Calu3 (cell line): ENCODE data around the gene EIF1AX. TPM values are rescaled to one million over a fixed set of nuclear protein-coding genes. Genes with fewer than 3 reads are reported as not detected.
"Not testable (repeated sequence)": the region's sequence is repeated elsewhere in the genome, so short reads cannot be mapped to it uniquely, and the experiment has no call there.

ENCODE experiments used
- BruUV-seq: library from RNA; stranded (reverse); fragments of 400-500 nt; replicated peaks from 2 replicates; lab custom pipeline; 2021; lab: Mats Ljungman, UMichigan
- CTCF ChIA-PET: fragments of 300-600 bp; sonication (Branson Sonifier 250); formaldehyde crosslinking; loops from one replicate; lab custom pipeline; 2022; ENCODE audit warnings: antibody characterized with exemption; lab: Charles Lee
- DNase-seq: peaks from one replicate; pipeline ENCODE4 v3.0.0; 2022
- H3K27ac Mint-ChIP-seq: one replicate; pipeline ENCODE4 v1.8.0; 2022; ENCODE audit warnings: mixed read lengths; ENCODE audit not compliant: unreplicated experiment
- H3K27me3 Mint-ChIP-seq: one replicate; pipeline ENCODE4 v1.8.0; 2022; ENCODE audit warnings: mixed read lengths; ENCODE audit not compliant: unreplicated experiment
- H3K36me3 Mint-ChIP-seq: one replicate; pipeline ENCODE4 v1.8.0; 2022; ENCODE audit warnings: mild to moderate bottlenecking, moderate library complexity, mixed read lengths; ENCODE audit not compliant: insufficient read depth, unreplicated experiment
- H3K4me1 Mint-ChIP-seq: one replicate; pipeline ENCODE4 v1.8.0; 2022; ENCODE audit warnings: mild to moderate bottlenecking, low read depth, mixed read lengths; ENCODE audit not compliant: unreplicated experiment
- H3K4me3 Mint-ChIP-seq: one replicate; pipeline ENCODE4 v1.8.0; 2022; ENCODE audit warnings: mild to moderate bottlenecking, low read depth, moderate library complexity, mixed read lengths; ENCODE audit not compliant: unreplicated experiment
- H3K9me3 Mint-ChIP-seq: one replicate; pipeline ENCODE4 v1.8.0; 2022; ENCODE audit warnings: low read depth, mixed read lengths; ENCODE audit not compliant: unreplicated experiment
- CTCF ChIP-seq: fragments of 200-600 bp; IDR thresholded peaks from one replicate; pipeline ENCODE4 v1.8.0; 2022; ENCODE audit warnings: antibody characterized with exemption; ENCODE audit not compliant: unreplicated experiment
- intact Hi-C: fragments of 100-400 bp; cut with micrococcal nuclease; formaldehyde crosslinking; loops from one replicate; pipeline ENCODE4 v1.10.0; 2022; ENCODE audit not compliant: unreplicated experiment
- total RNA-seq: library from RNA; stranded (reverse); gene quantifications from 2 replicates; pipeline ENCODE4 v1.2.3, GENCODE V29; 2022

EIF1AX gene
- total RNA-seq, 1 experiment from 2014 or later = 133 TPM

- peaks cover 19% of the 10 kb centered on the region for H3K36me3 Mint-ChIP-seq
- intact Hi-C loops = no loop called here
- CTCF ChIA-PET = no interaction called here
- H3K4me3 Mint-ChIP-seq = no peak overlapping the region
- no peaks in the 10 kb centered on the region for H3K9me3 Mint-ChIP-seq
- BruUV-seq = no TSS peak
- no peak overlapping the region for H3K27ac Mint-ChIP-seq
- no peaks in the 10 kb centered on the region for H3K4me1 Mint-ChIP-seq
- DNase-seq = no peak
- H3K27me3 Mint-ChIP-seq = no peaks in the 10 kb centered on the region
- no peak for TF ChIP-seq CTCF
These were observed 13.0 kb downstream of the EIF1AX start for GRCh38 chrX:20128670-20129069.

GRCh38 chrX:20127440-20127839, 14.2 kb downstream of the EIF1AX start:
- H3K4me1 Mint-ChIP-seq, intact Hi-C loops, H3K27ac Mint-ChIP-seq, H3K4me3 Mint-ChIP-seq, DNase-seq, H3K27me3 Mint-ChIP-seq, H3K9me3 Mint-ChIP-seq, CTCF ChIA-PET: not testable (repeated sequence)
- peaks cover 19% of the 10 kb centered on the region for H3K36me3 Mint-ChIP-seq
- TSS peak; percentile 4 for BruUV-seq

- BruUV-seq, intact Hi-C loops, H3K9me3 Mint-ChIP-seq, H3K4me1 Mint-ChIP-seq, H3K27ac Mint-ChIP-seq, H3K4me3 Mint-ChIP-seq, CTCF ChIA-PET, DNase-seq, H3K27me3 Mint-ChIP-seq: not testable (repeated sequence)
- H3K36me3 Mint-ChIP-seq = peaks cover 19% of the 10 kb centered on the region
These were observed 14.8 kb downstream of the EIF1AX start for GRCh38 chrX:20126833-20127232.

- BruUV-seq = no TSS peak
- H3K4me1 Mint-ChIP-seq = no peaks in the 10 kb centered on the region
- H3K36me3 Mint-ChIP-seq = peaks cover 15% of the 10 kb centered on the region
- no peaks in the 10 kb centered on the region for H3K27me3 Mint-ChIP-seq
- no peaks in the 10 kb centered on the region for H3K9me3 Mint-ChIP-seq
- no peak overlapping the region for H3K27ac Mint-ChIP-seq
- TF ChIP-seq CTCF = no peak
- no peak overlapping the region for H3K4me3 Mint-ChIP-seq
- DNase-seq = no peak
- intact Hi-C loops = no loop called here
- CTCF ChIA-PET = no interaction called here
These were observed 16.7 kb downstream of the EIF1AX start for GRCh38 chrX:20124964-20125363.

- CTCF ChIA-PET = no interaction called here
- H3K4me3 Mint-ChIP-seq = peak overlapping the region; percentile 15
- DNase-seq = peak; percentile 54
- peak overlapping the region; percentile 55 for H3K27ac Mint-ChIP-seq
- H3K4me1 Mint-ChIP-seq = peaks cover 25% of the 10 kb centered on the region
- intact Hi-C loops = loop anchor here (5.0 kb wide), 1 partner anchor 211 kb away; no protein-coding TSS in a partner anchor
- BruUV-seq = no TSS peak
- H3K36me3 Mint-ChIP-seq = peaks cover 12% of the 10 kb centered on the region
- TF ChIP-seq CTCF = no peak
- H3K9me3 Mint-ChIP-seq = no peaks in the 10 kb centered on the region
- H3K27me3 Mint-ChIP-seq = no peaks in the 10 kb centered on the region
These were observed 23.4 kb downstream of the EIF1AX start for GRCh38 chrX:20118065-20118824.
